PC-3 (cell line): ENCODE data around the gene DIS3L2.

Experiments used
- EZH2 ChIP-seq: fragments of 300-600 bp; sonication (generic); IDR thresholded peaks from one replicate; pipeline ENCODE4 v1.6.1; 2017; ENCODE audit warnings: antibody characterized with exemption, mild to moderate bottlenecking, low read length; ENCODE audit not compliant: unreplicated experiment
- EZH2phosphoT487 ChIP-seq: fragments of 300-600 bp; sonication (generic); IDR thresholded peaks from 2 replicates; pipeline ENCODE4 v1.6.1; 2018; ENCODE audit warnings: mild to moderate bottlenecking, antibody characterized with exemption, low read length, borderline replicate concordance
- TF ChIP-seq, protein P1 (sequence below): fragments of 300-600 bp; sonication (generic); conservative IDR thresholded peaks from 2 replicates; pipeline ENCODE4 v1.5.1; 2017; ENCODE audit warnings: antibody characterized with exemption, low read depth, mild to moderate bottlenecking, low read length

DNA sequence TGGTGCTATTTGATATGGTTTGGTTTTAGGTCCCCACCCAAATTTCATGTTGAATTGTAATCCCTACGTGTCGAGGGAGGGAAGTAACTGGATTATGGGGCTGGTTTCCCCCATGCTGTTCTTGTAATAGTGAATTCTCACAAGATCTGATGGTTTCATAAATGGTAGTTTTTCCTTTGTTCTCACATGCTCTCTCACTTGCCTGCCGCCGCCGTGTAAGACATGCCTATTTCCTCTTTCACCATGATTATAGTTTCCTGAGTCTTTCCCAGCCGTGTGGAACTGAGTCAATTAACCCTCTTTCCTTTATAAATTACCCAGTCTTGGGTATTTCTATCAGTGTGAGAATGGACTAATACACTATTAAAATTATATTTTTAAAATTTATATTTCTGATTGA, 7.3 kb downstream of the DIS3L2 start:
- TF ChIP-seq, protein P1, sequence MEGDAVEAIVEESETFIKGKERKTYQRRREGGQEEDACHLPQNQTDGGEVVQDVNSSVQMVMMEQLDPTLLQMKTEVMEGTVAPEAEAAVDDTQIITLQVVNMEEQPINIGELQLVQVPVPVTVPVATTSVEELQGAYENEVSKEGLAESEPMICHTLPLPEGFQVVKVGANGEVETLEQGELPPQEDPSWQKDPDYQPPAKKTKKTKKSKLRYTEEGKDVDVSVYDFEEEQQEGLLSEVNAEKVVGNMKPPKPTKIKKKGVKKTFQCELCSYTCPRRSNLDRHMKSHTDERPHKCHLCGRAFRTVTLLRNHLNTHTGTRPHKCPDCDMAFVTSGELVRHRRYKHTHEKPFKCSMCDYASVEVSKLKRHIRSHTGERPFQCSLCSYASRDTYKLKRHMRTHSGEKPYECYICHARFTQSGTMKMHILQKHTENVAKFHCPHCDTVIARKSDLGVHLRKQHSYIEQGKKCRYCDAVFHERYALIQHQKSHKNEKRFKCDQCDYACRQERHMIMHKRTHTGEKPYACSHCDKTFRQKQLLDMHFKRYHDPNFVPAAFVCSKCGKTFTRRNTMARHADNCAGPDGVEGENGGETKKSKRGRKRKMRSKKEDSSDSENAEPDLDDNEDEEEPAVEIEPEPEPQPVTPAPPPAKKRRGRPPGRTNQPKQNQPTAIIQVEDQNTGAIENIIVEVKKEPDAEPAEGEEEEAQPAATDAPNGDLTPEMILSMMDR: no peak
- TF ChIP-seq EZH2: no peak
- no peak for TF ChIP-seq EZH2phosphoT487
